IMR-90 (cell line): ENCODE data around the gene DERA. TPM values are rescaled to one million over a fixed set of nuclear protein-coding genes. Genes with fewer than 3 reads are reported as not detected.

Experiments
- CHD1 ChIP-seq: IDR thresholded peaks from 2 replicates; pipeline ENCODE4 v1.6.1; 2012; ENCODE audit warnings: low read depth, low read length, improper control_type of control experiment
- ELK1 ChIP-seq: fragments of 150-350 bp; IDR thresholded peaks from 2 replicates; pipeline ENCODE4 v1.6.1; 2016; ENCODE audit warnings: low read depth, mild to moderate bottlenecking, low read length, moderate library complexity, borderline replicate concordance
- MXI1 ChIP-seq: IDR thresholded peaks from 2 replicates; pipeline ENCODE4 v1.6.1; 2012; ENCODE audit warnings: low read depth, mild to moderate bottlenecking, low read length, moderate library complexity, borderline replicate concordance
- polyA plus RNA-seq, 3 experiments: library from polyadenylated mRNA; depleted of rRNA; stranded (reverse); fragments of >200 nt; gene quantifications; 2 replicates each; pipeline ENCODE4 v1.2.3, GENCODE V29; 2012; ENCODE audit warnings: low replicate concordance in 1 of 3
- total RNA-seq: library from RNA; depleted of rRNA; stranded (reverse); fragments of >200 nt; gene quantifications from 2 replicates; pipeline ENCODE4 v1.2.3, GENCODE V29; 2012

DERA gene
- total and polyA plus RNA-seq, 2 of the 4 experiments (the other 2 are of a cell fraction), result 28.1 to 58.6 TPM

- TF ChIP-seq ELK1 (no peak), MXI1 (0 out of 2 replicates have a peak, but pooled peaks have one; percentile 9), CHD1 (0 out of 2 replicates have a peak, but pooled peaks have one; percentile 85)
These were observed 28.8 kb upstream of the DERA start, which contains the start of gene STRAP (continued) for GRCh38 chr12:15882118-15882971.
